ENCODE results near the gene GPR173.

GPR173 gene

GRCh38 chrX:53071064-53071463 is 22.5 kb downstream of the GPR173 start:
- DNase-seq (ENCODE audit: low read depth): no peak

DNA sequence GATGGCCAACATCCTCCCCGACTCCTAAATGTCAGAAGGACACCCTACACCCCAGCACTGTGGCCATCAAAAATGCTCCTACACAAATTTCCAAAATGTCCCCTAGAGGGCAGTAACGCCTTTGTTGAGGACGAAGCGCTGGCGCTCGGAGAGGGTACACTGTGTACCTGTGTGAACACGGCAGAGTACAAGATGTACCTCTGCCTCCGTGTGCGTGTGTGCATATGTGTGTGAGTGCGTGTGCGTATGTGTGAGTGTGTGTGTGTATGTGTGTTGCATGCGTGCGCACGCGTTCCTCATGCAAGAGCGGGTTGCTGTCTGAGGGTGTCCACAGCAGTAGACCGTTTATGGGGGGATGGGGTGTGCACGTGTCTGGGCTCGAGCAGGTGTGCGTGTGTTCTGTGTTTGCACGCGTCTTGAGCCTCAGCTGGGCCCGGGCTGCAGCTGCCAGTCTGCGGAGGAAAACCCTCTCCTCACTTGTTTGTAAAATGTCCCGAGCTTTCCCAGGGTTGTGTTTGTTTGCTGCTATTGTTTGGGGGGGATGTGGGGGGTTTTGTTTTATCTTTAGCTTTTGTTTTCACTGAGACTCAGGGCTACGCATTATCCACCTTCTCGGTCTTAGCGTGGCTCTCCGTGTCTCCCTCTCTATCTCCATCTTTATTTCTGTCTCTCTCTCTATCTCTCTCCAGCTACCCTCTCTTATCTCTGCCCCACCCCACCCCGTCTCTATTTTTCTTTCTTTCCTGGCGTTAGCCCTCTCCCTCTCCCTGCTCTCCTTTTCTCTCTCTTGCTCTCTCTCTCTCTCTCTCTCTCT is 23.2 kb downstream of the GPR173 start:
- peak; percentile 27 for DNase-seq (ENCODE audit: low read depth)

DNA sequence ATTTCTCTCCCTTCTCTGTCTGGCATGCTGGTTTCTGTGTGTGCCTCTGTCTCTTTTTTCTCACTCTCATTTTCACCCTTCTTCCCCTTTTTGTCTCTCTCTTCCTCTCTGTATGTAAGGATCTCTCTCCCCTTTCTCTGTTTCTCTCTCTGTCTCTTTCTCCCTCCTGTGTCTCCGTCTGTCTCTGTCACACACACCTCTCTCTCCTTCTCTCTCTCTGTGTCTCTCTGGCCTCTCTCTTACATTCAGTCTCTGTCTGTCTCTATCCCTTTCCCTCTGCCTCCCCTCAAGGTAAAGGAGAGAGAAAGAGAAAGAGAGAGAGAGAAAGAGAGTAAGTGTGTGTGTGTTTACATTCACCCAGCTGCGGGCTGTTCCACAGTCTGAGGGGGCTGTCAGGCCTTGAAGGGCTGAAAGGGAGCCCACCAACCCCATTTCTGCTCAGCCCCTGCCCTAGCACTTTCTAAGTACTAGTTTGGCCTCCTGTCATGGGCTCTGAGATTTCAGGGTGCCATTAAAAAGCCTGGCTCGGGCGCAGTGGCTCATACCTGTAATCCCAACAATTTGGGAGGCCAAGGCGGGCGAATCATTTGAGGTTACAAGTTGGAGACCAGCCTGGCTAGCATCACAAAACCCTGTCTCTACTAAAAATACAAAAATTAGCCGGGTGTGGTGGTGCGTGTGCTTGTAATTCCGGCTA is 24.0 kb downstream of the GPR173 start:
- no peak for DNase-seq (ENCODE audit: low read depth)

DNA sequence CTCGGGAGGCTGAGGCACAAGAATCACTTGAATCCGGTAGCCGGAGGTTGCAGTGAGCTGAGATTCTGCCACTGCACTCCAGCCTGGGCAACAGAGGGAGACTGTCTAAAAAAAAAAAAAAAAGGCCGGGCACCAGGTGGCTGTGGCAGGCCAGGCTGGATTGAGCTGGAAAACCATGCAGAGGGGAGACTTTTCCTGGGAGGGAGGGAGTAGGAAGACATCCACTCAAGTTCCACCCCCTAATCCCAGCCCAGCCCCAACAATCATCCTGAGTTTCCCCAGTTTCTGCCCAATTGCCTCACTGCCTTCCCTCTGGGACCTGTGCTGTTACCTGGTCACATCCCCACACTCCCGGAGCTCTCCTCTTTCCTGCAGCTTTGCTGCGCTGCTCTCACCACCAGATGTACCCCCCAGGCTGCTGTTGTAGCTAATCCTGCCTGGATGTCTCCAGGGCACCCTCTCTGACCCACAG is 24.6 kb downstream of the GPR173 start:
- DNase-seq (ENCODE audit: low read depth): no peak

GRCh38 chrX:53075011-53075410 is 26.4 kb downstream of the GPR173 start:
- no peak for DNase-seq (ENCODE audit: low read depth)

DNA sequence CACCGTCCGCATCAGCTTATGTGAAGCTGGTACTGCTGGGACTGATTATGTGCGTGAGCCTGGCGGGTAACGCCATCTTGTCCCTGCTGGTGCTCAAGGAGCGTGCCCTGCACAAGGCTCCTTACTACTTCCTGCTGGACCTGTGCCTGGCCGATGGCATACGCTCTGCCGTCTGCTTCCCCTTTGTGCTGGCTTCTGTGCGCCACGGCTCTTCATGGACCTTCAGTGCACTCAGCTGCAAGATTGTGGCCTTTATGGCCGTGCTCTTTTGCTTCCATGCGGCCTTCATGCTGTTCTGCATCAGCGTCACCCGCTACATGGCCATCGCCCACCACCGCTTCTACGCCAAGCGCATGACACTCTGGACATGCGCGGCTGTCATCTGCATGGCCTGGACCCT is 28.1 kb downstream of the GPR173 start:
- no peak for DNase-seq (ENCODE audit: low read depth)

- no peak for DNase-seq (ENCODE audit: low read depth)
Measured at GRCh38 chrX:53077207-53078197, 28.9 kb downstream of the GPR173 start.

DNA sequence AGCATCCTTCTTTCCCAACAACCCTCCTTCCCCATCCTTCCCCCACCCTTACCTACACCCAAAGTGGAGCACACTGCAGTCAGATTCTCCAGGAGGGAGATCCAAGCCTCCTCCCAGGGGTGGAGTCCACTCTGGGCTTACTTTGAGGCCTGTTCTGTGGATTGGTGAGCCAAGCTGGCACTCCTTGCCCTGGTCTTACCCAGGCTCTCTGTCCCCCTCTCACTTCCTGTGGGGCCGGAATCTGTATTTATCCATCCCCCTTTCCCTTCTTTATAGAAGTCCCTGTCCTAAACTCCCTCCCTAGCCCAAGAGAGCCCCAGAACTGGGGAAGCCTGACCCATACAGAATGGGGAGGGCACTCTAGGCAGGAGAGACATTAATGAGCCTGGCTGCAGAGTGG is 30.4 kb downstream of the GPR173 start:
- DNase-seq (ENCODE audit: low read depth): no peak

GRCh38 chrX:53080628-53081580 is 32.3 kb downstream of the GPR173 start:
- no peak for DNase-seq (ENCODE audit: low read depth)

DNA sequence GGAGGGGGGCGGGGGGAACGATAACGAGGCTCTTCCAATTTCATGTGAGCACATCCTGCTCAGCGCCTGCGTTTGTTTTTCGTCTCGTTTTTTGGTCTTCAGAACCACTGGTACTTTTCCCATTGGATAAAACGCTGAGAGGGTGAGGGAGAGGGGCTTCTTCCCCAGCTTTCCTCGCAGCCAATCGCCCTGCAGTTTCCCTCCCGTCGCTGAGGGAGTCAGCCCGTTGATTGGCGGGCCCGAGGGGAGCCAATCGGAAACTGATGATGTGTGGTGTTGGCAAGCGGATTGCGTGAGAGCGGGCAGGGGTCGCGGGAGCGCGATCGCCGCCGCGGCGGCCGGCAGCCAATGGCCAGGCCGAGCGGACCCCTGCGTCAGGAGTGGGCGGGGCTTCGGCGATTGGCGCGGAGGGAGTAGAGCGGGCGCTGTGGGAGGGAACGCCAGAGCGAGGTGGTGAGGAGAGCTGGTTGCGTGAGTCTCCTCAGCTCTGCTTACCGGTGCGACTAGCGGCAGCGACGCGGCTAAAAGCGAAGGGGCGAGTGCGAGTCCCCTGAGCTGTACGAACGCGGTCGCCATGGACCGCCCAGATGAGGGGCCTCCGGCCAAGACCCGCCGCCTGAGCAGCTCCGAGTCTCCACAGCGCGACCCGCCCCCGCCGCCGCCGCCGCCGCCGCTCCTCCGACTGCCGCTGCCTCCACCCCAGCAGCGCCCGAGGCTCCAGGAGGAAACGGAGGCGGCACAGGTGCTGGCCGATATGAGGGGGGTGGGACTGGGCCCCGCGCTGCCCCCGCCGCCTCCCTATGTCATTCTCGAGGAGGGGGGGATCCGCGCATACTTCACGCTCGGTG is 33.6 kb downstream of the GPR173 start, which contains the start of gene TSPYL2:
TSS of gene TSPYL2 (plus strand) at position 443 of the 848 bp plus-strand sequence. CDS start at position 575, 132 bp downstream.
- DNase-seq (ENCODE audit: low read depth): peak; percentile 89

GRCh38 chrX:53082773-53083616 is 34.4 kb downstream of the GPR173 start:
- DNase-seq (ENCODE audit: low read depth): no peak

- no peak for DNase-seq (ENCODE audit: low read depth)
Measured at GRCh38 chrX:53084043-53084570, 35.5 kb downstream of the GPR173 start.

- no peak for DNase-seq (ENCODE audit: low read depth)
Measured at GRCh38 chrX:53084863-53085262, 36.3 kb downstream of the GPR173 start.

- DNase-seq (ENCODE audit: low read depth): no peak
Measured at GRCh38 chrX:53085661-53086229, 37.2 kb downstream of the GPR173 start.

DNA sequence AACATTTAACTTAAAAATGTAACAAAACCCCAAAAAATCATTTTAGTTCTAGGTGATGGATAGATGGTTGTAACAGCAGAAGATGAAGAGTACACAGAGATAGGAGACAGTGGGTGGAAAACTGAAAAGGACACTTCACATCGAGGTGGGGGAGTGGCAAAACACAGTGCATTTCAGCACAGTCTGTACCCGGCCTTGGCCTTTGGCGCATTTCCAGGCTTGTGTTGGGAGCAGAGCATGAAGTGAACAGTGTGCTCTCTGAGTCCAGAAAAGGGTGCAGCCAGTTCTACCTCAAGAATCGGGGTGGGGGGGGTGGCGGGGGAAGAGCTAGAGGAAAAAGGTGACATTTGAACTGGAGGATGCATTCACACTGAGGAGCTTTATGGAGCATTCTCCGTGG is 37.9 kb downstream of the GPR173 start:
- DNase-seq (ENCODE audit: low read depth): no peak

DNA sequence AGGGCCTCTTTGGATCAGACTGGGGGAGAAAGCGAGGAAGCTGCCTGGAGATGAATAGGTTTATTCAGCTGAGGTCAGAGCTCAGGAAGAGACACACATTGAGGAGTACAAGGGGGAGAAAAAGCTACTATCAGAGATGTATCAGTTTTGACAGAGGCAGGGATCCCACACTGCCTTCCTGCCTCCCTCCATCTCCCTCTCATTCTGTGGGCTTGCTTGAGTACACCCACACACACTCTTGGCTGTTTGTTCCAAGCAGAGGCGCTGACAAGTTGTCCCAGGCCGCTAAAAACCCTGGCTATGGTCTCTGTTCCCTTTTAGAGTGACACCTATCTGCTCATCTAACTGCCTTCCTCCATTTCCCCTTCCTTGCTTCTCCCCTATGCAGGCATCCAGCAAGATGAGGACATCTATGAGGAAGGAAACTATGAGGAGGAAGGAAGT is 38.8 kb downstream of the GPR173 start:
- no peak for DNase-seq (ENCODE audit: low read depth)

DNA sequence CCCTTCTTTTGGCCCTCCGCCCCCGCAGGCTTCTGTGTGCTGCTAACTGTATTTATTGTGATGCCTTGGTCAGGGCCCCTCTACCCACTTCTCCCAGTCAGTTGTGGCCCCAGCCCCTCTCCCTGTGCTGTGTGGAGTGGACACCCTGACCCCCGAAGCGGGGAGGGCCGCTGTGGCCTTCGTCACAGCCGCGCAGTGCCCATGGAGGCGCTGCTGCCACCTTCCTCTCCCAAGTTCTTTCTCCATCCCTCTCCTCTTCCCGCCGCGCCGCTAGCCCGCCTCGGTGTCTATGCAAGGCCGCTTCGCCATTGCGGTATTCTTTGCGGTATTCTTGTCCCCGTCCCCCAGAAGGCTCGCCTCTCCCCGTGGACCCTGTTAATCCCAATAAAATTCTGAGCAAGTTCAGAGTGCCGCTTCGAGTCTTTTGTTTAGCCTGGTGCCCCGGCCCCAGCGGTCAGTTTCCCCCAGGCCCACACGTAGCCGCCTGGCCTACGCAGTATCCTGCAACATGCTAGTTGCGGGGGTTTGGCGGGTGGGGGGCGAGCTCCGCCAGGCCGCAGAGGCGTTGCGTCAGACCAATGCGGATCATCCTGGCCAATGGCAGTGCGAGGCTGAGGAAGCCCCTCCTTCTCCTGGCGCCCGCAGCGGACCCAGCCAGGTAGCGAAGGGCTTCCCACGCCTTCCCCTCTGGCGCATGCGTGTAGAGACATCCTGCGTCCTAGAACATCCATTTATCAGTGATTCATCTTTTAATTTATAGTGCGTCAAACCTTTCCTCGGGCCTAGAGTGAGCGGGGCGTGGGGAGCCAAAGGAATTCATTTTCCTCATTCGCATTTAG is 39.8 kb downstream of the GPR173 start:
- peak; percentile 71 for DNase-seq (ENCODE audit: low read depth)
